K562 (cell line): ENCODE results near the gene ZNF738. TPM values are rescaled to one million over a fixed set of nuclear protein-coding genes. Genes with fewer than 3 reads are reported as not detected.

Experiments
- BCL6 ChIP-seq: fragments of 250-450 bp; sonication (Bioruptor Pico); IDR thresholded peaks from 2 replicates; pipeline ENCODE4 v1.4.0; 2020
- BCOR ChIP-seq: fragments of 450-650 bp; IDR thresholded peaks from 2 replicates; pipeline ENCODE4 v1.6.1; 2016
- CTBP1 ChIP-seq: fragments of 450-650 bp; IDR thresholded peaks from 2 replicates; pipeline ENCODE4 v1.6.1; 2016; ENCODE audit warnings: borderline replicate concordance
- ELF2 ChIP-seq: fragments of 250-450 bp; sonication (Bioruptor Pico); IDR thresholded peaks from 2 replicates; pipeline ENCODE4 v1.5.0; 2021; ENCODE audit warnings: mild to moderate bottlenecking
- GABPA ChIP-seq: fragments of 200-800 bp; sonication (Bioruptor generic); conservative IDR thresholded peaks from 2 replicates; pipeline ENCODE4 v1.6.1; 2016; ENCODE audit warnings: low read depth, missing genetic modification characterization, missing compliant biosample characterization
- LEF1 ChIP-seq: fragments of 450-650 bp; IDR thresholded peaks from 2 replicates; pipeline ENCODE4 v1.6.1; 2016; ENCODE audit warnings: mild to moderate bottlenecking
- MAFG ChIP-seq: fragments of 450-650 bp; conservative IDR thresholded peaks from 2 replicates; pipeline ENCODE4 v1.6.1; 2016; ENCODE audit warnings: missing genetic modification characterization, missing compliant biosample characterization
- MBD2 ChIP-seq: sonication (generic); IDR thresholded peaks from 2 replicates; pipeline ENCODE4 v1.6.1; 2016; ENCODE audit warnings: low read depth, borderline replicate concordance
- MED1 ChIP-seq: sonication (generic); formaldehyde crosslinking; IDR thresholded peaks from 2 replicates; pipeline ENCODE4 v1.8.1; 2023; ENCODE audit warnings: missing genetic modification reagents, borderline replicate concordance
- POLR2G ChIP-seq: fragments of 200-400 bp; formaldehyde crosslinking; IDR thresholded peaks from 2 replicates; pipeline ENCODE4 v1.6.1; 2017; ENCODE audit warnings: low read depth, mild to moderate bottlenecking, antibody characterized with exemption, low read length, moderate library complexity
- SAP30 ChIP-seq: fragments of 200-600 bp; sonication (generic); IDR thresholded peaks from 2 replicates; pipeline ENCODE4 v1.6.1; 2012; ENCODE audit warnings: borderline replicate concordance, low read depth, mild to moderate bottlenecking, moderate library complexity, low read length, control low read depth, inconsistent platforms; ENCODE audit not compliant: insufficient read depth, poor library complexity, severe bottlenecking
- SRSF1 ChIP-seq: fragments of 200-400 bp; formaldehyde crosslinking; IDR thresholded peaks from 2 replicates; pipeline ENCODE4 v1.6.1; 2017; ENCODE audit warnings: mild to moderate bottlenecking, low read depth, low read length, moderate library complexity
- ZBTB1 ChIP-seq: sonication (generic); formaldehyde crosslinking; IDR thresholded peaks from 2 replicates; pipeline ENCODE4 v1.8.1; 2023; ENCODE audit warnings: missing genetic modification reagents, low read depth, mild to moderate bottlenecking, borderline replicate concordance
- ZNF239 ChIP-seq: fragments of 250-450 bp; sonication (Bioruptor Pico); IDR thresholded peaks from 2 replicates; pipeline ENCODE4 v1.4.0; 2020; ENCODE audit warnings: mild to moderate bottlenecking
- ZNF586 ChIP-seq: fragments of 450-650 bp; formaldehyde crosslinking; conservative IDR thresholded peaks from 2 replicates; pipeline ENCODE4 v1.4.0; 2020; ENCODE audit warnings: mild to moderate bottlenecking, moderate library complexity
- polyA plus RNA-seq, 8 experiments: library from polyadenylated mRNA; depleted of rRNA in 4 of 8; stranded (reverse) in 5 of 8; unstranded in 3 of 8; fragments of >200 nt; fragmentation: Nextera tagmentation in 2 of 8; fragmentation: Illumina TruSeq in 1 of 8; extraction: Ambion mirVana in 2 of 8; extraction: Trizol in 1 of 8; gene quantifications; 2 replicates each; pipeline versions ENCODE4 v1.2.1 to v1.2.3, GENCODE V29; 2011 to 2014; ENCODE audit warnings: inconsistent platforms in 1 of 8, missing spikeins in 1 of 8
- total RNA-seq, 7 experiments: library from RNA; depleted of rRNA in 6 of 7; stranded (reverse); fragments of >200 nt in 6 of 7; fragmentation: Illumina TruSeq in 2 of 7; extraction: Trizol in 2 of 7; gene quantifications; 2 replicates each; pipeline versions ENCODE4 v1.2.1 to v1.2.3, GENCODE V29; 2011 to 2021; ENCODE audit warnings: low replicate concordance in 1 of 7
- TF ChIP-seq, protein P1 (sequence below): IDR thresholded peaks from 2 replicates; pipeline ENCODE4 v1.6.1; 2011; ENCODE audit not compliant: insufficient read length; ENCODE audit errors: extremely low read depth
- TF ChIP-seq, protein P2 (sequence below), 2 experiments: fragments of 150-350 bp in 1 of 2; IDR thresholded peaks; 2 replicates each; pipeline ENCODE4 v1.6.1; 2012 to 2016; ENCODE audit warnings: low read depth in 2 of 2, low read length in 2 of 2, mild to moderate bottlenecking in 1 of 2, moderate library complexity in 1 of 2
- TF ChIP-seq, protein P3 (sequence below), 2 experiments: IDR thresholded peaks; 2 replicates each; pipeline ENCODE4 v1.6.1; 2012; ENCODE audit warnings: improper control_type of control experiment in 2 of 2, low read depth in 2 of 2, low read length in 2 of 2, borderline replicate concordance in 1 of 2

ZNF738 gene
- total and polyA plus RNA-seq, 9 of the 15 experiments (the other 6 are each of a cell fraction or from before 2014, with no cell fraction given), result 5.6 to 15.0 (median 8.6) TPM

DNA sequence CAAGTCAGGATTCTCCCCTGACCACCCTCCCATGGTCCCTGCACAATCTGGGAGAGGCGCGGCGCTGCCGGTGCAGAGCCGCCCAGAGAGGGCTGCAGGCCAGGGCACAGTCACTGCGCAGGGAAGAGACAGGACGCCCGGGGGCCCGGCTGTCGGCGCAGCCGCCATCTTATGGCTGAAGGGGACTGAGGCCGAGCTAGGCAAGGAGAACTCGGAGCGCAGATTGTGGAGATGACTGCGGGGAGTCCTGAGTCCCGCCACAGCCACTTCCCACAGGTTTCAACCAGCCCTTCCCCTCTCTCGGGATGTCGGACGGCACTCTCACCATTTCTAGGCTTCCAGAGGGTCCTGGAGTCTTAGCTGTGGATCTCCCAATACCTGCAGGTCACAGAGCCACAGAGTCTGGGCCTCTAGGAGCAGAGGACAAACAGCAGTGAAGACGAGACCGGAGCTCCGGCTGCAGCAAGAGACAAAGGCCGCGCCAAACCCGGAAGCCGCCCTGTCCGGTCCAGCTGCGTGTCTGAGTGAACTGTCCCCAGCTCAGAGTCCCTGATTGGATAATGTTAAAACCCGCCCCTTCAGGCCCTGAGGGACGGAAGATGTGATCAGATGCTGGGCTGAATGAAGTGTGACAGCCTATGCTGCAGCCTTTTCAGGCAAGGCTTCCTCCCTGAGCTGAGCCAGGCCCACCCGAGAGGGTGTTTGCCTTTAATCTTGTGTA lies 29.8 kb upstream of the ZNF738 start, which contains the start of gene ZNF708 (continued):
- TF ChIP-seq, protein P1, sequence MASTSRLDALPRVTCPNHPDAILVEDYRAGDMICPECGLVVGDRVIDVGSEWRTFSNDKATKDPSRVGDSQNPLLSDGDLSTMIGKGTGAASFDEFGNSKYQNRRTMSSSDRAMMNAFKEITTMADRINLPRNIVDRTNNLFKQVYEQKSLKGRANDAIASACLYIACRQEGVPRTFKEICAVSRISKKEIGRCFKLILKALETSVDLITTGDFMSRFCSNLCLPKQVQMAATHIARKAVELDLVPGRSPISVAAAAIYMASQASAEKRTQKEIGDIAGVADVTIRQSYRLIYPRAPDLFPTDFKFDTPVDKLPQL, result peak; percentile 36
- TF ChIP-seq MAFG (tag) (no peak), ZNF239 (CRISPR knock-in tag) (no peak), ELF2 (CRISPR knock-in tag) (peak; percentile 73), GABPA (tag) (peak; percentile 78), CTBP1 (peak; percentile 62; the same call in 1 of the 2 replicates), ZNF586 (CRISPR knock-in tag) (no peak), BCOR (0 out of 2 replicates have a peak, but pooled peaks have one; percentile 33), ZBTB1 (CRISPR knock-in tag) (no peak), SRSF1 (0 out of 2 replicates have a peak, but pooled peaks have one; percentile 50), LEF1 (no peak), SAP30 (peak; percentile 85), BCL6 (CRISPR knock-in tag) (no peak), MBD2 (peak; percentile 49; the same call in 1 of the 2 replicates), POLR2G (peak; percentile 83), MED1 (CRISPR knock-in tag) (no peak)
- TF ChIP-seq, protein P2, sequence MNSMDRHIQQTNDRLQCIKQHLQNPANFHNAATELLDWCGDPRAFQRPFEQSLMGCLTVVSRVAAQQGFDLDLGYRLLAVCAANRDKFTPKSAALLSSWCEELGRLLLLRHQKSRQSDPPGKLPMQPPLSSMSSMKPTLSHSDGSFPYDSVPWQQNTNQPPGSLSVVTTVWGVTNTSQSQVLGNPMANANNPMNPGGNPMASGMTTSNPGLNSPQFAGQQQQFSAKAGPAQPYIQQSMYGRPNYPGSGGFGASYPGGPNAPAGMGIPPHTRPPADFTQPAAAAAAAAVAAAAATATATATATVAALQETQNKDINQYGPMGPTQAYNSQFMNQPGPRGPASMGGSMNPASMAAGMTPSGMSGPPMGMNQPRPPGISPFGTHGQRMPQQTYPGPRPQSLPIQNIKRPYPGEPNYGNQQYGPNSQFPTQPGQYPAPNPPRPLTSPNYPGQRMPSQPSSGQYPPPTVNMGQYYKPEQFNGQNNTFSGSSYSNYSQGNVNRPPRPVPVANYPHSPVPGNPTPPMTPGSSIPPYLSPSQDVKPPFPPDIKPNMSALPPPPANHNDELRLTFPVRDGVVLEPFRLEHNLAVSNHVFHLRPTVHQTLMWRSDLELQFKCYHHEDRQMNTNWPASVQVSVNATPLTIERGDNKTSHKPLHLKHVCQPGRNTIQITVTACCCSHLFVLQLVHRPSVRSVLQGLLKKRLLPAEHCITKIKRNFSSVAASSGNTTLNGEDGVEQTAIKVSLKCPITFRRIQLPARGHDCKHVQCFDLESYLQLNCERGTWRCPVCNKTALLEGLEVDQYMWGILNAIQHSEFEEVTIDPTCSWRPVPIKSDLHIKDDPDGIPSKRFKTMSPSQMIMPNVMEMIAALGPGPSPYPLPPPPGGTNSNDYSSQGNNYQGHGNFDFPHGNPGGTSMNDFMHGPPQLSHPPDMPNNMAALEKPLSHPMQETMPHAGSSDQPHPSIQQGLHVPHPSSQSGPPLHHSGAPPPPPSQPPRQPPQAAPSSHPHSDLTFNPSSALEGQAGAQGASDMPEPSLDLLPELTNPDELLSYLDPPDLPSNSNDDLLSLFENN (IDR thresholded peaks at IDR 0.05; ENCODE audit: low read depth in 2 of 2, low read length in 2 of 2), result no peak
- TF ChIP-seq, protein P3, sequence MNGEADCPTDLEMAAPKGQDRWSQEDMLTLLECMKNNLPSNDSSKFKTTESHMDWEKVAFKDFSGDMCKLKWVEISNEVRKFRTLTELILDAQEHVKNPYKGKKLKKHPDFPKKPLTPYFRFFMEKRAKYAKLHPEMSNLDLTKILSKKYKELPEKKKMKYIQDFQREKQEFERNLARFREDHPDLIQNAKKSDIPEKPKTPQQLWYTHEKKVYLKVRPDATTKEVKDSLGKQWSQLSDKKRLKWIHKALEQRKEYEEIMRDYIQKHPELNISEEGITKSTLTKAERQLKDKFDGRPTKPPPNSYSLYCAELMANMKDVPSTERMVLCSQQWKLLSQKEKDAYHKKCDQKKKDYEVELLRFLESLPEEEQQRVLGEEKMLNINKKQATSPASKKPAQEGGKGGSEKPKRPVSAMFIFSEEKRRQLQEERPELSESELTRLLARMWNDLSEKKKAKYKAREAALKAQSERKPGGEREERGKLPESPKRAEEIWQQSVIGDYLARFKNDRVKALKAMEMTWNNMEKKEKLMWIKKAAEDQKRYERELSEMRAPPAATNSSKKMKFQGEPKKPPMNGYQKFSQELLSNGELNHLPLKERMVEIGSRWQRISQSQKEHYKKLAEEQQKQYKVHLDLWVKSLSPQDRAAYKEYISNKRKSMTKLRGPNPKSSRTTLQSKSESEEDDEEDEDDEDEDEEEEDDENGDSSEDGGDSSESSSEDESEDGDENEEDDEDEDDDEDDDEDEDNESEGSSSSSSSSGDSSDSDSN (IDR thresholded peaks at IDR 0.05; ENCODE audit: borderline replicate concordance in 1 of 2, low read depth in 2 of 2, low read length in 2 of 2), result peak in 1 of 2 experiments; percentile 44; a peak in 1 of 4 replicates
